Measurements from ENCODE around the gene A4GALT.
"Not testable (repeated sequence)": the region's sequence is repeated elsewhere in the genome, so short reads cannot be mapped to it uniquely, and the experiment has no call there.

Gene A4GALT, protein sequence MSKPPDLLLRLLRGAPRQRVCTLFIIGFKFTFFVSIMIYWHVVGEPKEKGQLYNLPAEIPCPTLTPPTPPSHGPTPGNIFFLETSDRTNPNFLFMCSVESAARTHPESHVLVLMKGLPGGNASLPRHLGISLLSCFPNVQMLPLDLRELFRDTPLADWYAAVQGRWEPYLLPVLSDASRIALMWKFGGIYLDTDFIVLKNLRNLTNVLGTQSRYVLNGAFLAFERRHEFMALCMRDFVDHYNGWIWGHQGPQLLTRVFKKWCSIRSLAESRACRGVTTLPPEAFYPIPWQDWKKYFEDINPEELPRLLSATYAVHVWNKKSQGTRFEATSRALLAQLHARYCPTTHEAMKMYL

DNA sequence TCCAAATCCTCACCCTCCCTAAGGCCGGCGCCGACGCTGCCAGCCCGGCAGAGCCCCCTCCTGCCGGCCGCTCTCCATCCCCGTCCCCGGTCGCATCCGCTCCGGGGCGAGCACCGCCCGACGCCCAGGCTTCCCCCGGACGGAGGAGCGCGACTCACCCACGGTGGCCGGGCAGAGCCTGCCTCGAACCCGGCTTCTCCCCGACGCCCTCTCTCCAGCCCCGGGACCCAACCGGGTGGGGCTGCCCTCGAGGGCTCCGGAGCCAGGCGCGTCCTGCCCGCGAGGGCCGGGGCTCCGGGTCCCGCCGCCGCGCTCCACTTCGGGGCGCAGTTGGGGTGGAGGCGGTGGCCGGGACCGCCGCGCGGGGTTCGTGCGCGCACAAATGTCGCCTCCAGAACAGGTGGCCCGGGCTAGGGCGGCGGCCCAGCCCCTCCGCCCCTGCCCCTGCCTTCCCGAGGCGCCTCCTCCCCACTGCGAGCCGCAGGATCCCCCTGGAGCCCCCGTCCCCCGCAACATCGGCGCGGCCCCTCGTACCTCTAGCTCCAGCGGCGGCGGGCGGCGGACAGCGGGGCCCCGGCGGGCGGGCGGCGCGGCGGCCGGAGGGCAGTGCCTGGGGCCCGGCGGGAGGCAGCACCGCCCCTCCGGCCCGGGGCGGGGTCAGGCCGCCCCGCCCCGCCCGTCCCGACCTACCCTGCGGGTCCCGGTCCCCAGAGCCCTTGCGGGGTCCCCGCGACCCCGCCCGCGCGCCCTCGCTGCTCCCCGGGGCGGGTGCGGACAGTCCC lies at the start of gene A4GALT:
A4GALT (minus strand) TSS at position 608 of the 782 bp plus-strand sequence. CDS start 26,919 bp downstream, outside the sequence.
- DNase-seq: no peak

DNA sequence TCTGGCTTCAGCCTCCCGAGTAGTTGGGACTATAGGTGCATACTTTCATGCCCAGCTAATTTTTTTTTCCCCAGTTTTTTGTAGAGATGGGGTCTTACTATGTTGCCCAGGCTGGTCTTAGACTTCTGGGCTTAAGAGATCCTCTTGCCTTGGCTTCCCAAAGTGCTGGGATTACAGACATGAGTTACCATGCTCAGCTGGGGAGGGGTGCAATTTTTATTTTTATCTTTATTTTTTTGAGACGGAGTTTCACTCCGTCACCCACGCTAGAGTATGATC lies 49.7 kb upstream of the A4GALT start:
- DNase-seq: no peak

DNA sequence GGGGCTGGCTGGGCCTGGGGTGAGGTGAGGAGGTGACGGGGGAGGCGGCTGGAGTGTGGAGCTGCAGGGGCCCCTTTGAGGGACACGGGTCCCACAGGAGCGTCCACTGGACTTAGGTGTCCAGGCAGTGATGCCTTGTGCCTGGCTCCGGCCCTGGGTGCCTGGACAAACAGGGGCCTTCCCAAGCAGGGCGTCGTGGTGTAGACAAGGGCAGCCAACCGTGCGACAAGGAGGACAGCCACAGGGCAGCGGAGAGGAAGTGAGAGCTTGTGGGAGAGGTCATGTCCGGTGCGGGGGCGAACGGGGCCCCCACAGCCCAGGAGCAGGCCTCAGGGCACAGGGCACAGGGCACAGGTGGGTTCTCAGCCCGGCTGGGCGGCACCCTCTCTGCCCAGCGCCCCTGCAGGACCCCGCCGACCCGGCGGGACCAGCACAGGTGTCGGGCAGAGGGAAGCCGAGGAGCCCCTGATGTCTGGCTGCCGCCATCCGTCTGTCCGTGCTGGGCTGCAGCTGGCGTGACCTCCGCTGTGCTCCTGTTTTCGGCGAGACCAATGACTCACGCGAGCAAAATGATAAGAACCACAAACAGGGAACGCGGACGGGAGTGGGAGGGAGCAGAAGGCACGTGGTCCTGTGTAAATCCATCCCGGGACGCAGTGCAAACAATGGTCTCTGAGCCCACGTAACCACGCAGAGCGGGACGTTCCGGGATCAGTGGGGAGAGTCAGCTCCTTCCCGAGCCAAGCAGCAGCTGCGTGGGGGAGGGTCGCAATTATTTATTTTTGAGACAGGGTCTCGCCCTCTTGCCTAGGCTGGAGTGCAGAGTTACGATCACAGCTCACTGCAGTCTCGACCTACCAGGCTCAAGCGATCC lies 49.1 kb upstream of the A4GALT start:
- DNase-seq: no peak

DNA sequence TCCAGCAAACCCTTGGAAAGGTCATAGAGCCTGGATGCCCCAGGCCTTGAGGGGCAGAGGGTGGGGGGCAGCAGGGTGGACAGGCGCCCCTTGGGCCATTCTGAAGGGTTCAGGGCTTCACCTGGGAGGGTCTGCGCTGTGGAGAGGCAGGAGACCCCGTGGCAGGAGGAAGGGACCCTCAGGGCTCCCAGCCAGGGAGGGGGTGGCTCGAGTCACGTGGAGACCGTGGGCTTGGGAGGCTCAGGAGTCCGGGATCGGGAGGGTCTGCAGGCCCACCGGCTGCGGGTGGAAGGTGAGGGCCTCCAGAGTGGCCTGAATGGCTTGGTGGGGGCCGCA lies 48.5 kb upstream of the A4GALT start:
- no peak for DNase-seq

DNA sequence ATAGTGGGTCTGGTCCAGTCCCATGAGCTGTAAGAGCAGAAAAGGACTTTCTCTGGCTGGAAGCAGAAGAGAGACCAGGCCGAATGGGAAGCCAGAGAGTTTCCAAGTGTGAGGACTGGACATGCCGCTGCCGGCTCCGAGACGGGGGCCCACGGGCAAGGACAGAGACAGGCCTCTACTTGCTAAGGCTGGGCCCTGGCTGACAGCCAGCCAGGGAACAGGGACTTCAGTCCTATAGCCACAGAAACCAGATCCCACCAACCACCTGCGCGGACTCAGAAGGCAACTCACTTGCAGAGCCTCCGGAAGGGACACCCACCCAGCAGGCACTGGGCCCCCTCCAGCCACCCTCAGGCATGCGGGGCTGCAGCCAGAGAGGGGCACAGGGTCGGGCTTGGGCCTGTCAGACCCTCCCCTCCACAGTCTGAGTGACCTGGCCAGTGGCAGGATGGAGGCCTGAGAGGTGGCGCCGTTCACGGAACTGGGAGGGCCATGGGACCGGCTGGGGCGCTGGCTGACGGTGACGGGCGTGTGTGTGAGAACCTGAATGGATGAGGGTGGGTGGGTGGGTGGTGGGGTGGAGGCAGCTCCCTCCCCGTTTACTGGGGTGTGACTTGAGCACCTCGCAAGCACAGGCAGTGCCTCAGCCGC lies 47.8 kb upstream of the A4GALT start:
- no peak for DNase-seq

DNA sequence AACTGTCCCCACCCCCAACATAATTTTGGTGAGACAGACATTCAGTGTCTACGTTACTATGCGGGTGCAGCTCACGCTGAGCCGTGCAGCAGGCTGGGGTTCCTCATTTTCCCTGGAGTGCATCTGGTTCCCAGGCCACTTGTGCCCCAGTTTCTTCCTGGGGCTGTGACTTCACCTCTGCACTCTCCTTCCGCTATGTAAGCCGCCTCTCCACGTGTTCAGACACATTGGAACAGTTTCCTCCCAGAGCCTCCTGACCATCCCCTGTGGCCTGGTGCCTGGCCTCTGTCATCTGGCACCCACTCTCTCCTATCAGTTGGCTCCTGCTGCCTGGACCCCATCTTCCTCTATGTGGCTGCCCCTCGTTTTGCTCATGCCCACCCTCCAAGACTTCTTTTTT lies 46.2 kb upstream of the A4GALT start:
- DNase-seq: no peak

DNA sequence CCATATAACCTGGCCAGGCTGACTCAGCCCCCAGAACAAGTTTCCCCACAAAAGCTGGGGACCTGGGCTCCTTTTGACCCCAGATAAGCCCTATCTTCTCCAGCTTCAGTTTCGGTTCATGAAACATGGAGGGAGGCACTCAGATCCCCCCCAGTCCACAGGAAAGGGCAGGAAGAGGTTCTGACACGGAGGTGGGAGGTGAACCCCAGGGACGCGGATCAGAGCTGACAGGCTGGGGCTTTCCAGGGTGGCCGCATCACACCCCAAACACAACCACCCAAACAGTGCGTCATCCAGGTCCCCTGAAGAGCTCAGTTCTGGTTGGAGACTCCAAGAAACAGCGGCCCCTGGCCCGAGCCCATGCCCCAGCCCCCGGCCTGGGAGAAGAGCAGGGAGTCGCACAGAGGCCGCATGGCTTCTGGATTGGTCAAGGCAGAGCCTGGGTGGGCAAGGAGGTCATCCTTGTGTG lies 44.3 kb upstream of the A4GALT start:
- DNase-seq: no peak

DNA sequence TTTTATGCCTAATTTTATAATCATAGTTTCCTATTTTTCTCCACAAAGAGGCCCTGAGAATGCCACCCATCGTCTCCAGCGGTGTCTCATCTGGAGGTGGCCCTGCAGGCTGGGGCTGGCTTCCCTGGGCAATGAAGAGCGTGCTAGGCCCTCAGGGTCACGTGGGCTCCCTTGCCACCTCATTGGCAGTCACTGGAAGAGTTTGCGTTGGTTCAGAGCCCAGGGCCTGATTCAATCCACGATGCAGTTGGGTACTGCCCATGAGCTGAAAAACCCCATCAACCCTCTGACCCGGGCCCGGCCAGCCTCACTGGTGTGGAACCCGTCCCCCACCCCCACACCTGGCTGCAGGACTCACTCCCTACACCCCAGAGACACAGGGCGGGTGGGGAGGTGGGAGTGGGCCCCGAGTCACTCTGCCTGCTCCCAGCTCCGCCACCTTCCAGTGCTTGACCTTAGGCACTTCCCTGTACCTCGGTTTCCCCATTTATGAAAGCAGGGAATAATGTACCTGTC lies 43.4 kb upstream of the A4GALT start:
- DNase-seq: no peak

DNA sequence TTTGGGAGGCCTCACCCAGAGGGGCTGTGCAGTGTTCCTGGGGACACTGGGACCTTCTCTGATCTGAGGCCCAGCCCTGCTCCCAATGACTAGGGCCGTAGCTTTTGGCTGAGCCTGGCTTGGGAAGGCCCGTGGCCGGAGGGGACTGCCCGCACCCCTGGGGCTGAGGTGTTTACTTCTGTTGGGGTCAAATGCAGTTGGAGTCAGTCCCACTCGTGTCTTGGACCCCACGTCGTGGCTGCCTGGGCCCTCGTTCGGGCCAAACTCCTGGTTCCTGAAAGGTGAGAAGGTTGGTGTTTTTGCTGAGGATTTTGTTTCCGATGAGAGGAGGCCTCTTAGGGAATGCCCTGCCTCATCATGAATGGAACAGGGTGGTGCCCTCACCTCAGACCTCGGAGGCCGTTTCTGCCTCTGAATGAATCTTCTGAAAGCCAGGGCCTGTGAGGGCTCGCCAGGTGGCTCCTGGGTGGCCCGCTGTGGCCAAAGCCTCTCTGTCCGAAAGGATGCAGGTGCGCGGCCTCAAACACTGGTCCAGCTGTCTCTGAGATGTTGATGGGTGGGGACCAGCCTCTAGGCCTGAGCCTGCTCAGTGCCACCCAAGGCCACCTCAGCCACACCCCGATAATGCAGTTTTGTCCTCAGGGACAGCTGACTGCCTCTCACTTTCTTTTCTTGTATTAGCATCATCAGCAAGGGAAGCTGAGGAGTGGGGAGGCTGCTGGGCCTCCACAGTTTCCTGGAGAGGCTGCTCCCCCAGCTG lies 40.3 kb upstream of the A4GALT start:
- no peak for DNase-seq

DNA sequence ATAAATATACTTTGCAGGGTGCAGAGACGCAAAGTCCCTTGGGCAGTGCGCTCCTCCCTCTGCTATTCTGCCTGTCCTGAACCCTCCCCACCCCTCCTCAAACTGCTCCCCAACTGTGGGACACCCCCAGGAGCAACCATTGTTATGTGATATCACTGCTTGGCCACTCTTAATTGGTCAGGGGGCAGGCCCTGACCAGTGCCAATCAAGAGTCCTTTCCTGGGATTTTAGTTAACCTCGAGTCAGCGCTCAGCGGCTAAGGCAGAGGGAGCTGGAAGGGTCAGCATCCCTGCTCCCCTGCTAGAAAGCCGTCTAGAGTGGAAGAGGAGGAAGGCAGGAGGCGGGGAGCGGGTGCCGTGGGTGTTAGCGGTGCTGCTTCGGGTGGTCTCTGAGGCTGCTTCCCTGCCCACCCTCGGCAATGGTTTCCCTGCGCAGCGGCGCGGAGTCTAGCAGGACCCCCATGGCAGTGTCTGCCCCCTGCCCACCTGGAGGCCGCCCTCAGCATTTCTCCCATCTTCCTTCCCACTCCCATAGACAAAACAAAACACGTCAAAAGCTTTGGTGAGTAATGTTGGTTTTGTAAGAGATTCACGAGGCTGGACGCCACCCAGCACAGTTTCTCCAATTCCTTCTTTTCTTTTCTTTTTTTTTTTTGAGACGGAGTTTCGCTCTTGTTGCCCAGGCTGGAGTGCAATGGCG lies 38.4 kb upstream of the A4GALT start:
- no peak for DNase-seq

DNA sequence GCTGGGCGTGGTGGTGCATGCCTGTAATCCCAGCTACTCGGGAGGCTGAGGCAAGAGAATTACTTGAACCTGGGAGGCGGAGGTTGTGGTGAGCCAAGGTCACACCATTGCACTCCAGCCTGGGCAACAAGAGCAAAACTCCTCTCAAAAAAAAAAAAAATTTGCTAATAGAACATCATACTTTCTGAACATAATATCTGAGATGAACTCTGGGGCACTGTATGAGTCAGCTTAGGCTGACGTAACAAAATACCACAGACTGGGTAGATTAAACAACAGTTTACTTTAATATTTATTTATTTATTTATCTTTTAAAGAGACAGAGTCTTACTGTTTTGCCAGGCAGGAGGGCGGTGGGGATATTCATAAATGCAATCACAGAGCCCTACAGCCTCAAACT lies 34.9 kb upstream of the A4GALT start:
- not testable (repeated sequence) for DNase-seq

DNA sequence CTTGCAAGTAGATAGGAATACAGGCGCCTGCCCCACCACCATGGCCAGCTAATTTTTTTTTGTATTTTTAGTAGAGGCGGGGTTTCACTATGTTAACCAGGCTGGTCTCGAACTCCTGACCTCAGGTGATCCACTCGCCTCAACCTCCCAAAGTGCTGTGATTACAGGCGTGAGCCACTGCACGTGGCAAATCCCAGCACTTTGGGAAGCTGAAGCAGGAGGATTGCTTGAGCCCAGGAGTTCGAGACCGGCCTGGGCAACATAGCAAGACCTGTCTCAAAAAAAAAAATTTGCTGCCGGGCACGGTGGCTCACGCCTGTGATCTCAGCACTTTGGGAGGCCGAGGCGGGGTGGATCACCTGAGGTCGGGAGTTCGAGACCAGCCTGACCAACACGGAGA lies 34.5 kb upstream of the A4GALT start:
- not testable (repeated sequence) for DNase-seq

DNA sequence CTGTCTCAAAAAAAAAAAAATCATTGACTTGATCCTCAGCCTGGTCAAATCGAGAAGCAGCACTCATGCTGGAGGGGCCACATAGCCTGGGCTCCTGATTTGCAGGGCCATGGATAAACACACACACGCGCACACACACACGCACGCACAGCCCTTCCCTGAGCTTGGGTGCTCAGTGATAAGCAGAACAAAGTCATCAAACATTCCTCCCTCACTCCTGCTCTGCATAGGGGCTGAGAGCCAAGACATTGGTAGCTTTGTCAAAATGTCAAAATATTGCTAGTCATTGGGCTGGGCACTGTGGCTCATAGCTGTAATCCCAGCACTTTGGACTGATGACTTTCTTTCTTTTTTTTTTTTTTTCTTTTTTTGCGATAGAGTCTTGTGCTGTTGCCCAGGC lies 34.0 kb upstream of the A4GALT start:
- DNase-seq: no peak

DNA sequence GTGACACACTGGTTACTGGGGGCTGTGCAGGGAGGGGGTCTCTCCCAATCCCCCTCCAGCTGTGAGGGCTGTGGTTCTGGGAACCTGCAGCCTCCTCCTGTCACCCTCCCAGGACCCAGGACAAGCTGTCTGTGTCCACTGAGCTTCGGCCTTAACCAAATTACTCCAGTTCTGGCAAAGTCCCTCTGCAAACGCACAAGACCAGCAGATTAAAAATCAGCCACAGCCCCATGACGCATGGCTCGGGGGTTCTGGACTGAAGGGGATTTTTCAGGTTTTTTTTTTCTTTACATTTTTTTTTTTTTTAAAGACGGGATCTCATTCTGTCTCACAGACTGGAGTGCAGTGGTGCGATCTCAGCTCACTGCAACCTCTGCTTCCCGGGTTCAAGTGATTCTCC lies 32.2 kb upstream of the A4GALT start:
- DNase-seq: no peak

DNA sequence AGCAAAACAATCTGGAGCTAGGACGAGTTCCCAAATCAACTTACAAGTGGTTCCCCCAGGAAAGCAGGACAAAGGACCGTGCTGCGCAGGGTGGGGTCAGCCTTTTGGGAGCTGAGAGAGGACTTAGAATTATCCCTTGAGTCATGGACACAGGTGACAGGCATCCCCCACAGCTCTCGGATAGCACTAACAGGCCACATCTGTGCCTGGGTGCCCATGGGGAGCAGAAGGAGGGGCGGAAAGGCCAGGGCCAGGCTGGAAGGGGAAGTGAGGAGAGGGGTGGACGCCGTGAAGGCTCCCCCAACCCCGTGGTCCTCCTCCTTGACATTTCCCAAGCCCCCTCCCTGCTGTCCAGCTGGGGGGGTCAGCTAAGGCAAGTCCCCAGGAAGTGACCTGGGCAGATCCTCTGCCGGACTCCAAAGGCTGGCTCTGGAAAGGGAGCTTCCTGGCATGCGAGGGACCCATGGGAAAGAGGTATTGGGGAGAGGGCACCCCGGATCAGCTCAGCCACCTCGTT lies 31.6 kb upstream of the A4GALT start:
- no peak for DNase-seq

DNA sequence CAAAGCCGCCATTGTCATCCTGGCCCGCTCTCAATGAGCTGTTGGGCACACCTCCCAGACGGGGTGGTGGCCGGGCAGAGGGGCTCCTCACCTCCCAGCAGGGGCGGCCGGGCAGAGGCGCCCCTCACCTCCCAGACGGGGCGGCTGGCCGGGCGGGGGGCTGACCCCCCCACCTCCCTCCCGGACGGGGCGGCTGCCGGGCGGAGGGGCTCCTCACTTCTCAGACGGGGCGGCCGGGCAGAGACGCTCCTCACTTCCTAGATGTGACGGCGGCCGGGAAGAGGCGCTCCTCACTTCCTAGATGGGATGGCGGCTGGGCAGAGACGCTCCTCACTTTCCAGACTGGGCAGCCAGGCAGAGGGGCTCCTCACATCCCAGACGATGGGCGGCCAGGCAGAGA lies 29.8 kb upstream of the A4GALT start:
- not testable (repeated sequence) for DNase-seq

DNA sequence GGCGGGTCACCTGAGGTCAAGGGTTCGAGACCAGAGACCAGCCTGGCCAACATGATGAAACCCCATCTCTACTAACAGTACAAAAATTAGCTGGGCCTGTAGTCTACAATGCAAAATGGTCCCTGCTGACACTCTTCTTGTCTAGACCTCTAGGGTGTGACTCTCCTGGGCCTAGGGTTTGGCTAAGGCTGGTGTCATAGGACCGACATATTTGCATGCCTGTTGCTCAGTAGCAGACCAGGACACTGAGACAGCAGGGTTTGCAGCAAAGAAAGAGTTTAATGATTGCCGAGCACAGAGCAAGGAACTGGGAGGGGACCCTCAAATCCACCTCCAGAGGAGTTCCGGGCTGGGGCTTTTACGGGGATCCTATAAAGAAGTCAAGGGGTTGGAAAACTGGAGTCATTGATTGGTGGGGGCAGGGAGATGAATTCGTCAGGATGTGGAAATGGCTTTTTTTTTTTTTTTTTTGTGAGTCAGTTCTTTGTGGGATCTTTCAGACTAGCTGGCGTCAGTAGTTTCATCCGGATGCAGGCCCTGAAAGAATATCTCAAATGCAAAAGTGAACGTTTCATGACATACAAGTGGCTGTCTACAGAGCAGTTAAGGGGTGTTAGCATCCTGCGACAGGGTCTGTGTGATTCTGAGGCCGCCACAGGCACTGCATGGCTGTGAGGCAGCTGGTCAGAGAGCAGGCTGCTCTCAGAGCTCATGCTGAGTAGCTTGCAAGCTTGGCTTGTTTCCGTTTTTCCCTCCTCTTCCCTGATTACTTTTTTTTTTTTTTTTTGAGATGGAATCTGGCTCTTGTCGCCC lies 27.2 kb upstream of the A4GALT start:
- DNase-seq: no peak

DNA sequence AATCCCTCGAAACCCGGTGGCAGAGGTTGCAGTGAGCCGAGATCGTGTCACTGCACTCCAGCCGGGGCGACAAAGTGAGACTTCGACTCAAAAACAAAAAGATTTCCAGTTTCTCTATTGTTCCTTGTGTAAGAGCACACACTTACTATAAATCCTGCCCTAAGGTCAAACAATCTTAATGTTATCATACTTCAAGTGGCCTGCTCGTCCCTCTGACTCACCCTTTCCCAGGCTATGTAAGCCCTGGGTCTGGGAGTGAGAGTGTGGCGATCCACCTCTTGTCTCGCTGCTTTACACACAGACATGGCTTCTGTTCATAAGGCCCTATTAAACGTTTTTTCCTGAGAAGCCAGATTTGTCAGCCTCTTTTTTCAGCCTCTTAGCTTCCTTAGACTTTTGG lies 24.4 kb upstream of the A4GALT start:
- DNase-seq: no peak

DNA sequence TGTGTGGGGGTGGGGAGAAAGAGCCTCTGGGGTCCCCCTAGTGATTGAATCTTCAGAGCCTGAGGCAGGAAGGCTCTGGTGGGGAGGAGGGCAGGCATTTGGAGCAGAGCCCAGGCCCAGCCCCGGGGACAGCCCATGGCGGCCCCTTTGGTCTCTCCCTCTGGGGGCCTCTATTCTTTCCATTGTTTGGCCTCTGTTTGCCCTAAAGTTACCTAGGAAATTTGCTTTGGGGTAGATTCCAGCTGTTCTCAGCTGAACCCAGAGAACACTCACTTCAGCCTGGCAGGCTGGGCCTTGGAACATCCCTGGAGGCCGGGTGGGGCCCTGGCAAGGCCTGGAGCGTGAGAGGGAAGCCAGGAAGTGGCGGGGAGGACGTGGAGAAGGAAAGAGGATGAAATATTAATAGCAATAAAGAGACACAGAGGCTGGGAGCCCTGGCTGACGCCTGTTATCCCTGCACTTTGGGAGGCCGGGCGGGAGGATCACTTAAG lies 22.9 kb upstream of the A4GALT start:
- DNase-seq: no peak

DNA sequence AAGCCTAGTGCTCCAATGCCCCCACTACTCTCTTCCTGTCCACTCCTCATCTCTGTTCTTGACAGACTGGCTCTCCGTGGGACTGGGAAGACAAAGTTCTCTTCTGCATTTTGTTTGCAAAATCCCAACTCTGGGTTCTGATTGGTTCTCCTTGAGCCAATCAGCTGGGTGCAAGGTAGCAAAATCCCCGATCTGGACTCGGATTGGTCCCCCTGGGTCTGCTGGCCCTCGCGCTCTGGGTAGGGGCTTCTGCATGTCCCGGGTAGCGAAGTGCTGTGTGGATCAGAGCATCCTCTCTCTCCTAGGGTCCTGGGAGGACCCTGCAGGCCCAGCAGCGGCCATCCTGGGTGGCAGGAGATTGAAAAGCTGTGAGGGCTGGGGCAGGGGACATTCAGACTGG lies 22.3 kb upstream of the A4GALT start:
- DNase-seq: no peak

Measured in NCI-H1105 (cell line).